ENCODE results near the gene TMEM131L. TPM values are rescaled to one million over a fixed set of nuclear protein-coding genes. Genes with fewer than 3 reads are reported as not detected.
A peak's percentile ranks its signal among the peaks of the same experiment; 100 is the strongest.

The TMEM131L gene
- total RNA-seq, 1 experiment from 2014 or later, result 14.6 TPM

DNA sequence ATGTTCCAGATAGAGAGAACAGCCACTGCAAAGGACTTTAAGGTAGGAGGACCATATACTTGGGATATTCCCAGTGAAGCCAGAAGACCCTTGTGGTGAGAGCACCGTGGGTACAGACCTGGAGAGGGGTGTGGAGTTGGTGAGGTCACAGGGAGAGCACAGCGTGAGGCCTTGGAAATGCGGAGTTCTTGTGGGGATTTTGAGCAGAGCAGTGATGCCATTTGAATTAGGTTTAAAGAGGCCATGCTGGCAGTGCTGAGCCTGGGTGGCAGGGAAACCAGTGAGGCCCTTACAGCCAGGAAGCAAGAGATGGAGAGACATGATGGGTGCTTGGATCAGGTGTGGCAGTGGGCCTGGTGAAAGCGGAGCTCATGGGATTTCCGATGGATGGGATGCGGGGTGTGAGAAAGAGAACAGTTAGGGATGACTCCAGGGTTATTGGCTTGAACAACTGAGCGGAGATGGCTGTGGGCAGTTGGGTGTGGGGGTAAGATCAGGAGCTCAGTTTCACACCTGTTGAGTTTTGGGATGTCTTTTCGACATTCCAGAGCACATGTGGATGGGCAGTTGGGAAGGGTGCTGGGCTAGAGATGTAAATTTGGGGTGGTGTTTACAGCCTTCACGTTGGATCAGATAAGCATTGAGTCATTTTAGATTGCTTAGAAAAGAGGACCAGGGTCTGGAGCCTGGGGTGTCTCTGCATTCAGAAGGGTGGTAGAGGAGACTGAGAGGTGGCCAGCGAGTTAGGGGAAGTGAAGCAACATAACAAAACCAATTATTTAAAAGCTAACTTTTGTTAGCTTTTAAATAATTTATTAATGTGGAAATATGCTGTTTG lies 68.9 kb downstream of the TMEM131L start:
- no peak overlapping the region for H4K5ac ChIP-seq (ENCODE audit: insufficient read length, low read depth, low read length)
- H2BK15ac ChIP-seq (ENCODE audit: low read depth, low read length), result no peak overlapping the region
- peaks cover 0 to 2% (median 0%) of the 10 kb centered on the region in 3 experiments; a peak in 1 of 7 replicates for H3K36me3 Mint-ChIP-seq (ENCODE audit: insufficient read depth in 1 of 3, low read depth in 3 of 3)
- no peaks in the 10 kb centered on the region for H3K27me3 ChIP-seq (ENCODE audit: insufficient read depth, low read length)
- no peaks in the 10 kb centered on the region for H3K23me2 ChIP-seq (ENCODE audit: insufficient read length, low read depth, low read length, poor library complexity, severe bottlenecking)
- H3K18ac ChIP-seq (ENCODE audit: insufficient read length, low read depth, low read length), result peak overlapping the region; percentile 80
- no peak overlapping the region for H2BK5ac ChIP-seq (ENCODE audit: insufficient read length, low read length)
- H4K91ac ChIP-seq (ENCODE audit: insufficient read length, low read depth, low read length), result no peak overlapping the region
- peak overlapping the region; percentile 56; the same call in 1 of the 2 replicates for H3K14ac ChIP-seq (ENCODE audit: insufficient read depth, low read length)
- WGBS (ENCODE audit: extremely low coverage, insufficient read length, low lambda C conversion rate), result no CpG with 5 or more reads among the region's 10 CpGs
- H3T11ph ChIP-seq (ENCODE audit: low read length), result no peak overlapping the region
- H2AK5ac ChIP-seq (ENCODE audit: insufficient read length, low read length), result no peak overlapping the region
- peak overlapping the region; percentile 13 to 21; a peak in 3 of 5 replicates for H3K4me3 Mint-ChIP-seq
- DNase-seq, result peak; percentile 43
- no peaks in the 10 kb centered on the region; a peak in 1 of 5 replicates for H3K9me3 Mint-ChIP-seq
- H2BK20ac ChIP-seq (ENCODE audit: low read depth, low read length, poor library complexity, severe bottlenecking), result no peak overlapping the region
- TF ChIP-seq, protein P1, sequence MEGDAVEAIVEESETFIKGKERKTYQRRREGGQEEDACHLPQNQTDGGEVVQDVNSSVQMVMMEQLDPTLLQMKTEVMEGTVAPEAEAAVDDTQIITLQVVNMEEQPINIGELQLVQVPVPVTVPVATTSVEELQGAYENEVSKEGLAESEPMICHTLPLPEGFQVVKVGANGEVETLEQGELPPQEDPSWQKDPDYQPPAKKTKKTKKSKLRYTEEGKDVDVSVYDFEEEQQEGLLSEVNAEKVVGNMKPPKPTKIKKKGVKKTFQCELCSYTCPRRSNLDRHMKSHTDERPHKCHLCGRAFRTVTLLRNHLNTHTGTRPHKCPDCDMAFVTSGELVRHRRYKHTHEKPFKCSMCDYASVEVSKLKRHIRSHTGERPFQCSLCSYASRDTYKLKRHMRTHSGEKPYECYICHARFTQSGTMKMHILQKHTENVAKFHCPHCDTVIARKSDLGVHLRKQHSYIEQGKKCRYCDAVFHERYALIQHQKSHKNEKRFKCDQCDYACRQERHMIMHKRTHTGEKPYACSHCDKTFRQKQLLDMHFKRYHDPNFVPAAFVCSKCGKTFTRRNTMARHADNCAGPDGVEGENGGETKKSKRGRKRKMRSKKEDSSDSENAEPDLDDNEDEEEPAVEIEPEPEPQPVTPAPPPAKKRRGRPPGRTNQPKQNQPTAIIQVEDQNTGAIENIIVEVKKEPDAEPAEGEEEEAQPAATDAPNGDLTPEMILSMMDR (conservative IDR thresholded peaks at IDR 0.05), result no peak
- H3K79me1 ChIP-seq (ENCODE audit: insufficient read depth, low read depth, low read length, poor library complexity, severe bottlenecking), result no peaks in the 10 kb centered on the region
- H3K9me3 ChIP-seq (ENCODE audit: control insufficient read depth, low read depth, low read length), result no peaks in the 10 kb centered on the region
- peaks cover 15% of the 10 kb centered on the region for H3K4me1 ChIP-seq (ENCODE audit: insufficient read depth, low read length)
- no peak overlapping the region for H3K56ac ChIP-seq (ENCODE audit: insufficient read length, low read depth, low read length)
- H3K4me1 Mint-ChIP-seq, result peaks cover 57 to 59% of the 10 kb centered on the region in 2 experiments
- no peaks in the 10 kb centered on the region for H3K27me3 Mint-ChIP-seq (ENCODE audit: low read depth)
- no peak overlapping the region for H2BK120ac ChIP-seq (ENCODE audit: low read depth, low read length, poor library complexity, severe bottlenecking)
- no peak overlapping the region for H4K8ac ChIP-seq (replicated peaks; ENCODE audit: insufficient read length, low read depth, low read length)
- H3K23ac ChIP-seq (ENCODE audit: insufficient read length, low read depth, low read length), result no peak overlapping the region
- H2BK12ac ChIP-seq (ENCODE audit: insufficient read length, low read depth, low read length), result peak overlapping the region; percentile 17
- no peak overlapping the region for H3K4me2 ChIP-seq (ENCODE audit: insufficient read depth, insufficient read length, low read length)
- peak overlapping the region; percentile 73 for H3K27ac ChIP-seq (ENCODE audit: insufficient read length, low read depth, low read length)
- no peaks in the 10 kb centered on the region; the same call in 1 of the 2 replicates for H3K79me2 ChIP-seq (ENCODE audit: insufficient read depth, low read length)
- no peaks in the 10 kb centered on the region for H4K20me1 ChIP-seq (ENCODE audit: control insufficient read depth, insufficient read depth, insufficient read length)
- no peak overlapping the region for H3K4ac ChIP-seq (ENCODE audit: low read depth, low read length)
- H3K27ac Mint-ChIP-seq, result peak overlapping the region; percentile 42 to 94 (median 89)
- H2AFZ ChIP-seq (ENCODE audit: low read length), result no peak overlapping the region
- H3K9ac ChIP-seq (ENCODE audit: extremely low read depth, insufficient read length, low read length), result no peak overlapping the region

Data from H9 (cell line).